Adrenal gland (tissue), 5 donors: ENCODE results near the gene TMPRSS4.

Experiments used
- POLR2A ChIP-seq, 2 donors: fragments of 450-650 bp; IDR thresholded peaks; one replicate each; pipeline ENCODE4 v1.6.1; 2017; ENCODE audit warnings: antibody characterized with exemption in 2 of 2, mild to moderate bottlenecking in 2 of 2, moderate library complexity in 1 of 2
- TF ChIP-seq, protein P1 (sequence below), 6 experiments: fragments of 450-650 bp in 4 of 6; fragments of 200-600 bp in 2 of 6; sonication (generic) in 1 of 6; IDR thresholded peaks; 1 replicate in 5 of 6; 2 replicates in 1 of 6; pipeline versions ENCODE4 v1.5.1 to v1.8.0; 2016 to 2021; ENCODE audit warnings: antibody characterized with exemption in 6 of 6, mild to moderate bottlenecking in 2 of 6, moderate library complexity in 1 of 6
- donor health status: DM: no; HTN: no; CAD: no.

DNA sequence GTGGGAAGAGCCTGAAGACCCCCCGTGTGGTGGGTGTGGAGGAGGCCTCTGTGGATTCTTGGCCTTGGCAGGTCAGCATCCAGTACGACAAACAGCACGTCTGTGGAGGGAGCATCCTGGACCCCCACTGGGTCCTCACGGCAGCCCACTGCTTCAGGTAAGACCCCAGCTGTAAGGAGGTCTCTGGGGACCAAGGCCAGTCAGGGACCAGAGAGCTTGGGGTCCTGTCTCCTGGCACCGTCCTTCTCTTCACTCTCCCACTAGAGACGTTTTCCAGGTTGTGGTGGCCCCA, 34.8 kb downstream of the TMPRSS4 start:
- no peak for TF ChIP-seq POLR2A (IDR thresholded peaks at IDR 0.05)
- TF ChIP-seq, protein P1, sequence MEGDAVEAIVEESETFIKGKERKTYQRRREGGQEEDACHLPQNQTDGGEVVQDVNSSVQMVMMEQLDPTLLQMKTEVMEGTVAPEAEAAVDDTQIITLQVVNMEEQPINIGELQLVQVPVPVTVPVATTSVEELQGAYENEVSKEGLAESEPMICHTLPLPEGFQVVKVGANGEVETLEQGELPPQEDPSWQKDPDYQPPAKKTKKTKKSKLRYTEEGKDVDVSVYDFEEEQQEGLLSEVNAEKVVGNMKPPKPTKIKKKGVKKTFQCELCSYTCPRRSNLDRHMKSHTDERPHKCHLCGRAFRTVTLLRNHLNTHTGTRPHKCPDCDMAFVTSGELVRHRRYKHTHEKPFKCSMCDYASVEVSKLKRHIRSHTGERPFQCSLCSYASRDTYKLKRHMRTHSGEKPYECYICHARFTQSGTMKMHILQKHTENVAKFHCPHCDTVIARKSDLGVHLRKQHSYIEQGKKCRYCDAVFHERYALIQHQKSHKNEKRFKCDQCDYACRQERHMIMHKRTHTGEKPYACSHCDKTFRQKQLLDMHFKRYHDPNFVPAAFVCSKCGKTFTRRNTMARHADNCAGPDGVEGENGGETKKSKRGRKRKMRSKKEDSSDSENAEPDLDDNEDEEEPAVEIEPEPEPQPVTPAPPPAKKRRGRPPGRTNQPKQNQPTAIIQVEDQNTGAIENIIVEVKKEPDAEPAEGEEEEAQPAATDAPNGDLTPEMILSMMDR (IDR thresholded peaks at IDR 0.05) = no peak
